GM12872 (cell line): Measurements from ENCODE around the gene OTUB1.

Experiments
- TF ChIP-seq, protein P1 (sequence below): IDR thresholded peaks from 3 replicates; pipeline ENCODE4 v1.5.1; 2011; ENCODE audit warnings: low read depth, mild to moderate bottlenecking, low read length, moderate library complexity; ENCODE audit not compliant: insufficient read depth

Gene OTUB1

DNA sequence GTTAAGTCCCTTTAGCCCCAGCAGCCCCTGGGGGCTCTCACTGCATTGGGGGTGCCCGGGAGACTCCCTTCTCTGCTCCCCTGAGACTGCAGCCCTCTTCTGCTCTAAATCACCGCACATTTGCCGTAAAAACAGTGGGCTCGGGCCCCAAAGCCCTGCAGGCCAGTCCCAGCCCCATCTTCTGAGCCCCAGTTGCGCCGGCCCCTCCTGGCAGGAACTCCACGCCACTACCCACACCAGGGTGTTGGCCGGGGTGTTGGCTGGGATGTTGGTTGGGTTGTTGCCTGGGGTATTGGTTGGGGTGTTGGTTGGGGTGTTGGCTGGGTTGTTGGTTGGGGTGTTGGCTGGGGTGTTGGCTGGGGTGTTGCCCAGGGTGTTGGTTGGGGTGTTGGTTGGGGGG lies 23.5 kb downstream of the OTUB1 start:
- TF ChIP-seq, protein P1, sequence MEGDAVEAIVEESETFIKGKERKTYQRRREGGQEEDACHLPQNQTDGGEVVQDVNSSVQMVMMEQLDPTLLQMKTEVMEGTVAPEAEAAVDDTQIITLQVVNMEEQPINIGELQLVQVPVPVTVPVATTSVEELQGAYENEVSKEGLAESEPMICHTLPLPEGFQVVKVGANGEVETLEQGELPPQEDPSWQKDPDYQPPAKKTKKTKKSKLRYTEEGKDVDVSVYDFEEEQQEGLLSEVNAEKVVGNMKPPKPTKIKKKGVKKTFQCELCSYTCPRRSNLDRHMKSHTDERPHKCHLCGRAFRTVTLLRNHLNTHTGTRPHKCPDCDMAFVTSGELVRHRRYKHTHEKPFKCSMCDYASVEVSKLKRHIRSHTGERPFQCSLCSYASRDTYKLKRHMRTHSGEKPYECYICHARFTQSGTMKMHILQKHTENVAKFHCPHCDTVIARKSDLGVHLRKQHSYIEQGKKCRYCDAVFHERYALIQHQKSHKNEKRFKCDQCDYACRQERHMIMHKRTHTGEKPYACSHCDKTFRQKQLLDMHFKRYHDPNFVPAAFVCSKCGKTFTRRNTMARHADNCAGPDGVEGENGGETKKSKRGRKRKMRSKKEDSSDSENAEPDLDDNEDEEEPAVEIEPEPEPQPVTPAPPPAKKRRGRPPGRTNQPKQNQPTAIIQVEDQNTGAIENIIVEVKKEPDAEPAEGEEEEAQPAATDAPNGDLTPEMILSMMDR, result no peak

DNA sequence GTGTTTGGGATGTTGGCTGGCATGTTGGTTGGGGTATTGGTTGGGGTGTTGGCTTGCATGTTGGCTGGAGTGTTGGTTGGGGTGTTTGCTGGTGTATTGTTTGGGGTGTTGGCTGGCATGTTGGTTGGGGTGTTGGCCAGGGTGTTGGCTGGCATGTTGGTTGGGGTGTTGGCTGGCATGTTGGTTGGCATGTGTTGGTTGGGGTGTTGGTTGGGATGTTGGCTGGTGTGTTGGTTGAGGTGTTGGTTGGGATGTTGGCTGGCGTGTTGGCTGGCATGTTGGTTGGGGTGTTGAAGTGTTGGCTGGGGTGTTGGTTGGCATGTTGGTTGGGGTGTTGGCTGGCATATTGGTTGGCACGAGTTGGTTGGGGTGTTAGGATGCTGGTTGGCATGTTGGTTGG lies 24.5 kb downstream of the OTUB1 start:
- TF ChIP-seq, protein P1, result no peak

DNA sequence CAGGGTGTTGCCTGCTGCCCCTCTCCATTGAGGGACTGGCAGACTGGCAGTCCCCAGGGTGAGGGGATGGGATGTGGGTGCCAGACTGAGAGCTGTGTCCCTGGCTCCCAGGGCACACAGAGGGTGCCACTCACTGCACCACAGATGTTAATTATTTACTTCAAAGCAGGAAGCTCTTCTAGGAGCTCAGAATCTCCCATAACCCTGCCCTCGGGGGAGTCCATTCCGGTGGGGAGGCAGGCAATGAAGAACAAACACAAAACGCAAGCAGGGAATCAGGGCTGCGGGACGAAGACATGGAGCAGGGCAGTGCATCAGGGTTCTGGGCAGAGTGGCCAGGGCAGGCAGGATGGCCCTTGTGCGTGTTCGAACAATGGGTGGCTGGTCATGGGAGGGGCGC lies 25.1 kb downstream of the OTUB1 start:
- TF ChIP-seq, protein P1, result no peak

DNA sequence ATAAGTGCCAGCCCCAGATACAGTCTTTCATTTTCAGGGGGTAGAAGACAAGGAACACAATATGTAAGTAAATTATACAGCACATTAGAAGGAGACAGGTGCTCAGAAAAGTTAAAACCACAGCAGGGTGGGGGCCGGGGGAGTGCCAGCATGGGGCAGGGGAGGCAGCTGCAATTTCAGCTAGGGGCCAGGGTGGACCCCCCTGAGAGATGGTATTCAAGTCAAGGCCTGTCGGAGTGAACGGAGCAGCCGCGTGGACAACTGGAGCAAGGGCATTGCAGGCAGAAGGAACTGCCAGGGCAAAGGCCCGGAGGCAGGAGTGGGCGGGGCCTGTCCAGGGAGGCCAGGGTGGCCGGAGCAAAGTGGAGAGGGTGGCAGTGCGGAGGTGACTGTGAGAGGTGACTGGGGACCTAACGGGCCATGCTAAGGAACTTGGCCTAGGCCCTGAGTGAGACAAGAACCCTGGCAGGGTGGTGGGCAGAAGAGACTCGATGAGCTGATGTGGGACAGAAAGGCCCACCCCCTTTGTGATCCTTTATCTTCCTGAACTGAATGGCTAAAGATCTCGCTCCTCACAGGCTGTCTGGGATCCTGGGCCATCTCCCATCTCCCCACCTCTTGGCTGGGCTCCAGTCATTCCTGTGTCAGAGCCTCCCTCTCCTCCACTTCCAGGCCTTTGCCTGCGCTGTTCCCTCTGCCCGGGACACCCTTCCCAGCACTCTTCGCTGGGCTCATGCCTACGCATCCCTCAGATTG lies 27.1 kb downstream of the OTUB1 start:
- TF ChIP-seq, protein P1, result no peak

DNA sequence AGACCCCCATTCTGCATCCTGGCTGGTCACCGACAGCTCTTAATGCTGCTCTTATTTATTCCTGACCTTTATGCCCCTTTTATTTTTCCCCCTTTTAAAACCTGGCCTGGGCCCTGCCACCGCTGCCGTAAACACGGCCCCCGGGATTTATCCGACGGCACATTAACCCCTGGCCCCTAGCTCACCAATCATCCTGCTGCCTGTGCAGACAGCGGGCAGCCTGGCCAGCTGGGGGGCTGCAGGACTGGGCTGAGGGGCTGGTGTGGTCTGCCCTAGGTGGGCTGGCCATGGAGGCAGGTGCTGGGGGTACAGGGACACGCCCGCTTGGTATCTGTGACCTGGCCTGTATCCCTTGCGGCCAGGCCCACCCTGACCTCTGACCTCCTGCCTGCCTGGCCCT lies 28.1 kb downstream of the OTUB1 start:
- TF ChIP-seq, protein P1, result no peak

DNA sequence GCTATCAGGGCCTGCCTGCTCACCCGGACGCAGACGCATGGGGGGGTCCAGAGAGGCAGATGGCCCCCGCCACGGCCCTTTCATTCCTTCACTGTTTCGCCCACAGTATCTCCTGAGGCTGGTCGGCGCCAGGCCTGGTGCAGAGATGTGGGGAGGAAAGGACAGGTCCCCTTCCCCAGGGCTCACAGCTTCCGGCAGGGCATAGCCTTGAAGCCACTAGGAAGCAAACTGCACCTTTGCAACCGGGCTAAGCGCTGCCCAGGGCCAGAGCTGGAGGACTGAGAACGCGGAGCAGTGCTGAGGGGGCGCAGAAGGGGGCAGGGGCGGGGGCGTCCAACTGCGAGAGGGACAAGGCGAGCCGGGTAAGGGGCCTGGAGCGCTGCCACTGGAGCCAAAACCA lies 29.3 kb downstream of the OTUB1 start:
- TF ChIP-seq, protein P1, result no peak

DNA sequence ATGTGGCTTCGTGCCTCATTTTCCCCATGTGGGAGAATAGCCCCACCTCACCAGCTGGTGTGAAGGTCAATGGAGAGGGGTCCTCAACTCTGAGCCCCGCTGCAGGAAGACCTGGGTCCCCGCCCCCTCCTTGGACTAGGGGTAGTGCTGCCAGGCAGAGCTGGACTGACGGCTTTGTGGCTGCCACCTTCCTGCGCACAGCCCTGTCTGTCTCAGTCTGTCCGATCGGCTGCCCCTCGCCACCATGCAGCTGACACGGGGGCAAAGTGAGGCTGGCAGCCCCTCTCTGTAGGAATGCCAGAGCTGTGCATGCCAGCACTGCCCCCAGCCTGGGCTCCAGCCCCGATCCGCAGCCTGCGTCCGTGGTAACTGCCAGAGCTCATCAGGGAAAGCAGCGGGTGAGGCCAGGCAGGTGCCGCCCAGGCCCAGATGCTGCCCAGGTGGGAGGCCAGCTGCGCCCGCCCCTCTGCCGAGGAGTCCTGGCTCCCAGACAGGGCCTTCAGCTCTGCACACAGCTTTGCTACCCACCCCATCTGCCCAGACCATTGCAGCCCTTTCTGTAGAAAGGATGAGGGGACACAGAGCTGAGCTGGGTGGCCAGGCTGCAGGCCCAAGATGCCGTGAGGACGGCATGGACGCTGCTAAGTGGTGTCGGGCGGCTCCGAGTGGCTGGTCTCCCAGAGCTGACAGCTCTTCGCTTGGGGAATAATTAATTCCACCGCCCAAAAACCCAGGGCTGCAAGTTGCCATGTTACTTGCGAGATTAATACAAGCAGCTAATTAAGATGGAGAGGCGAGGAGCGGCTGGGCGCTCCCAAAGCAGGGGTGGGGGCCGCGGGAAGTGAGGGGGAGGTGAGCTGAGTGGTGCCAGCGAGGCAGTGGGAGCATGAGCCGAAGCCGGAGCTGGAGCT lies 30.0 kb downstream of the OTUB1 start:
- TF ChIP-seq, protein P1, result no peak
